GM23338 (cell line): ENCODE results near the gene LMX1B. TPM values are rescaled to one million over a fixed set of nuclear protein-coding genes. Genes with fewer than 3 reads are reported as not detected.

ENCODE experiments used
- ATAC-seq: fragments of 200-7000 bp; cut with Tn5 transposase; 3 replicates; pipeline ENCODE4 v1.9.1; 2020
- DNase-seq: peaks from one replicate; pipeline ENCODE4 v3.0.0-alpha.2; 2015; ENCODE audit warnings: low spot score
- H2AFZ ChIP-seq: fragments of 200-600 bp; sonication (generic); 2 replicates; pipeline ENCODE4 v1.8.0; 2016; ENCODE audit warnings: antibody characterized with exemption, mild to moderate bottlenecking, moderate library complexity
- H3F3A ChIP-seq: fragments of 200-600 bp; sonication (generic); replicated peaks from 2 replicates; pipeline ENCODE4 v1.8.0; 2017; ENCODE audit warnings: antibody characterized with exemption, mixed run types, low read depth
- H3K27ac ChIP-seq: fragments of 200-600 bp; sonication (generic); 2 replicates; pipeline ENCODE4 v1.6.1; 2016; ENCODE audit warnings: low read depth
- H3K27me3 ChIP-seq: fragments of 200-600 bp; sonication (generic); 2 replicates; pipeline ENCODE4 v1.8.0; 2016; ENCODE audit warnings: mild to moderate bottlenecking, mixed run types, moderate library complexity; ENCODE audit not compliant: insufficient read depth
- H3K36me3 ChIP-seq: fragments of 200-600 bp; sonication (generic); 2 replicates; pipeline ENCODE4 v1.8.0; 2016; ENCODE audit warnings: mild to moderate bottlenecking; ENCODE audit not compliant: insufficient read depth
- H3K4me1 ChIP-seq: fragments of 200-600 bp; sonication (generic); 2 replicates; pipeline ENCODE4 v1.8.0; 2016; ENCODE audit warnings: mild to moderate bottlenecking, moderate library complexity; ENCODE audit not compliant: insufficient read depth
- H3K4me2 ChIP-seq: fragments of 200-600 bp; sonication (generic); 2 replicates; pipeline ENCODE4 v1.7.1; 2017; ENCODE audit warnings: mixed run types
- H3K4me3 ChIP-seq: fragments of 200-600 bp; sonication (generic); 2 replicates; pipeline ENCODE4 v1.6.1; 2016; ENCODE audit warnings: mixed run types
- H3K79me2 ChIP-seq: fragments of 200-600 bp; sonication (generic); replicated peaks from 2 replicates; pipeline ENCODE4 v1.8.0; 2017; ENCODE audit warnings: mild to moderate bottlenecking; ENCODE audit not compliant: insufficient read depth
- H3K9me2 ChIP-seq: fragments of 200-600 bp; sonication (generic); 2 replicates; pipeline ENCODE4 v1.8.0; 2017; ENCODE audit not compliant: insufficient read depth
- H4K20me1 ChIP-seq: fragments of 200-600 bp; sonication (generic); replicated peaks from 2 replicates; pipeline ENCODE4 v1.8.0; 2017; ENCODE audit warnings: mild to moderate bottlenecking; ENCODE audit not compliant: insufficient read depth
- H3K27ac Mint-ChIP-seq: 2 replicates; pipeline ENCODE4 v1.8.0; 2020; ENCODE audit warnings: inconsistent platforms, mild to moderate bottlenecking, moderate library complexity, mixed read lengths
- H3K27me3 Mint-ChIP-seq: 3 replicates; pipeline ENCODE4 v1.8.0; 2022; ENCODE audit warnings: low read depth, mild to moderate bottlenecking, moderate library complexity, mixed read lengths, inconsistent platforms; ENCODE audit not compliant: insufficient read depth, poor library complexity
- H3K36me3 Mint-ChIP-seq: 3 replicates; pipeline ENCODE4 v1.8.0; 2021; ENCODE audit warnings: low read depth, mild to moderate bottlenecking, inconsistent platforms, moderate library complexity, mixed read lengths
- H3K4me1 Mint-ChIP-seq: 3 replicates; pipeline ENCODE4 v1.8.0; 2020; ENCODE audit warnings: mild to moderate bottlenecking, inconsistent platforms, mixed read lengths
- H3K4me3 Mint-ChIP-seq: 3 replicates; pipeline ENCODE4 v1.8.0; 2021; ENCODE audit warnings: moderate library complexity, mild to moderate bottlenecking, inconsistent platforms, mixed read lengths
- H3K9me3 Mint-ChIP-seq: 3 replicates; pipeline ENCODE4 v1.8.0; 2020; ENCODE audit warnings: moderate library complexity, mild to moderate bottlenecking, inconsistent platforms, mixed read lengths
- CREB1 ChIP-seq: fragments of 250-450 bp; sonication (Bioruptor Pico); IDR thresholded peaks from 2 replicates; pipeline ENCODE4 v1.5.0; 2020; ENCODE audit warnings: low read depth, mild to moderate bottlenecking, moderate library complexity
- CTCF ChIP-seq, 2 experiments: fragments of 200-600 bp in 1 of 2; sonication (generic) in 1 of 2; conservative IDR thresholded peaks; 2 replicates each; pipeline versions ENCODE4 v1.5.1 to v1.6.1; 2016 to 2017; ENCODE audit warnings: antibody characterized with exemption in 2 of 2, low read depth in 2 of 2, mild to moderate bottlenecking in 2 of 2, moderate library complexity in 1 of 2
- ETS1 ChIP-seq: IDR thresholded peaks from 2 replicates; pipeline ENCODE4 v1.6.1; 2016; ENCODE audit warnings: antibody characterized with exemption
- EZH2 ChIP-seq: fragments of 200-600 bp; sonication (generic); IDR thresholded peaks from one replicate; pipeline ENCODE4 v1.8.0; 2017; ENCODE audit warnings: antibody characterized with exemption, mild to moderate bottlenecking, low read depth; ENCODE audit not compliant: unreplicated experiment
- EZH2phosphoT487 ChIP-seq: fragments of 200-600 bp; sonication (generic); IDR thresholded peaks from one replicate; pipeline ENCODE4 v1.8.1; 2018; ENCODE audit warnings: antibody characterized with exemption; ENCODE audit not compliant: unreplicated experiment
- JUNB ChIP-seq: IDR thresholded peaks from one replicate; pipeline ENCODE4 v1.6.1; 2016; ENCODE audit warnings: antibody characterized with exemption; ENCODE audit not compliant: unreplicated experiment
- NANOG ChIP-seq: IDR thresholded peaks from 2 replicates; pipeline ENCODE4 v1.6.1; 2016; ENCODE audit warnings: antibody characterized with exemption, borderline replicate concordance
- POLR2AphosphoS5 ChIP-seq: IDR thresholded peaks from 2 replicates; pipeline ENCODE4 v1.6.1; 2016; ENCODE audit warnings: antibody characterized with exemption, low read depth
- REST ChIP-seq: IDR thresholded peaks from one replicate; pipeline ENCODE4 v1.6.1; 2018; ENCODE audit warnings: antibody characterized with exemption; ENCODE audit not compliant: unreplicated experiment
- STAT1 ChIP-seq: IDR thresholded peaks from one replicate; pipeline ENCODE4 v1.6.1; 2016; ENCODE audit warnings: antibody characterized with exemption; ENCODE audit not compliant: unreplicated experiment
- ZNF114 ChIP-seq: fragments of 250-450 bp; sonication (Bioruptor Pico); IDR thresholded peaks from 2 replicates; pipeline ENCODE4 v1.5.0; 2020; ENCODE audit warnings: mild to moderate bottlenecking, moderate library complexity
- ZNF331 ChIP-seq: fragments of 250-450 bp; sonication (Bioruptor Pico); IDR thresholded peaks from 2 replicates; pipeline ENCODE4 v1.5.0; 2020; ENCODE audit warnings: low read depth, mild to moderate bottlenecking, moderate library complexity
- ZNF462 ChIP-seq: fragments of 250-450 bp; sonication (Bioruptor Pico); IDR thresholded peaks from 2 replicates; pipeline ENCODE4 v1.5.0; 2020; ENCODE audit warnings: mild to moderate bottlenecking, moderate library complexity
- polyA plus RNA-seq: library from polyadenylated mRNA; unstranded; fragments of >200 nt; fragmentation: Nextera tagmentation; extraction: Ambion mirVana; gene quantifications from 2 replicates; pipeline ENCODE4 v1.2.1, GENCODE V29; 2016
- total RNA-seq: library from RNA; depleted of rRNA; stranded (reverse); fragments of >200 nt; shearing (Covaris generic); gene quantifications from 2 replicates; pipeline ENCODE4 v1.2.3, GENCODE V29; 2014

Gene LMX1B
- total and polyA plus RNA-seq, 2 experiments from 2014 or later, result 0.08 to 0.21 TPM

- peak overlapping the region; percentile 39 for H3K4me3 ChIP-seq
- H2AFZ ChIP-seq, result no peak overlapping the region
- H3K4me3 Mint-ChIP-seq, result peak overlapping the region; percentile 46
- peaks cover 68% of the 10 kb centered on the region for H3K27me3 ChIP-seq
- no peaks in the 10 kb centered on the region for H3K36me3 ChIP-seq
- peaks cover 47% of the 10 kb centered on the region for H3K4me1 Mint-ChIP-seq
- peak overlapping the region; percentile 79 for H3K4me2 ChIP-seq
- H3K27ac ChIP-seq, result no peak overlapping the region
- peak; percentile 39 for DNase-seq
- H3K9me2 ChIP-seq, result no peaks in the 10 kb centered on the region
- no peaks in the 10 kb centered on the region; the same call in 1 of the 2 replicates for H3F3A ChIP-seq
- TF ChIP-seq ZNF114 (CRISPR knock-in tag) (no peak), CREB1 (no peak), POLR2AphosphoS5 (no peak), ZNF331 (CRISPR knock-in tag) (no peak), ETS1 (no peak), NANOG (no peak), EZH2 (no peak), JUNB (no peak), ZNF462 (CRISPR knock-in tag) (no peak), EZH2phosphoT487 (no peak), CTCF (conservative IDR thresholded peaks at IDR 0.05; ENCODE audit: low read depth in 2 of 2) (no peak), REST (no peak), STAT1 (no peak)
- H3K9me3 Mint-ChIP-seq, result no peaks in the 10 kb centered on the region; the same call in 2 of the 3 replicates
- H3K36me3 Mint-ChIP-seq, result no peaks in the 10 kb centered on the region; the same call in 2 of the 3 replicates
- no peaks in the 10 kb centered on the region for H4K20me1 ChIP-seq
- H3K79me2 ChIP-seq, result no peaks in the 10 kb centered on the region
- ATAC-seq, result peak; percentile 6
- peaks cover 76% of the 10 kb centered on the region for H3K4me1 ChIP-seq
- H3K27ac Mint-ChIP-seq, result no peak overlapping the region
- H3K27me3 Mint-ChIP-seq, result peaks cover 69% of the 10 kb centered on the region
These were observed 60.8 kb downstream of the LMX1B start for GRCh38 chr9:126674365-126675146.
